Peyer's patch (tissue), 4 donors: ENCODE measurements around the gene EPOP.

Experiments
- CTCF ChIP-seq, 6 experiments: fragments of 450-650 bp in 4 of 6; fragments of 200-600 bp in 2 of 6; sonication (generic) in 1 of 6; IDR thresholded peaks; one replicate each; pipeline ENCODE4 v1.5.1; 2017 to 2019; ENCODE audit warnings: antibody characterized with exemption in 6 of 6, mild to moderate bottlenecking in 3 of 6, moderate library complexity in 1 of 6
- POLR2A ChIP-seq, 2 donors: fragments of 450-650 bp; IDR thresholded peaks; one replicate each; pipeline ENCODE4 v1.5.1; 2017; ENCODE audit warnings: antibody characterized with exemption in 2 of 2, mild to moderate bottlenecking in 2 of 2, moderate library complexity in 2 of 2

- TF ChIP-seq CTCF (IDR thresholded peaks at IDR 0.05) (no peak), POLR2A (IDR thresholded peaks at IDR 0.05) (no peak)
Observed at GRCh38 chr17:38709104-38709820, 34.5 kb upstream of the EPOP start.
